Measurements from ENCODE around the gene CDKN2C. TPM values are rescaled to one million over a fixed set of nuclear protein-coding genes. Genes with fewer than 3 reads are reported as not detected.

The CDKN2C gene
- total RNA-seq, 1 experiment from 2014 or later: 49.2 TPM

DNA sequence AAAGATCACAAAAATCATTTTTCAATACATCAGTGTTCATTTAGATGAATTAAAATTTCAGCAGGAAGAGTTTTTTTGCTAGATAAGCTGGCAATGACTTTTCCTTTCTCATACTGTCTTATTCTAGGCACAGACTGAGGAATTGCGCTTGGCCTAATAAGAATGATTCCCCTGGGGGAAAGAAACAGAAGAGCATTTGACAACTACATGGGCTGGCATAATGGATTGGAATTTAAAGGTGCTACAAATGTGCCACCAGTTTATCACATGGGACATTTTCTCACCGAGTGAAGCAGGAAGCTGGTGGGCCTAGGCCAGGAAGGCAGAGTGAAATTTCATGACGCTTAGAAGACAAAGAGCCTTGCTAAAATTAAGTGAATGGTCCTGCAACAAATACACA, 39.3 kb downstream of the CDKN2C start:
- no peak for TF ChIP-seq EZH2 (IDR thresholded peaks at IDR 0.05; ENCODE audit: low read length, unreplicated experiment)
- no peak overlapping the region for H3K4me3 ChIP-seq (ENCODE audit: low read length)
- no peak overlapping the region for H3K4me2 ChIP-seq (ENCODE audit: low read length)
- H2AFZ ChIP-seq (ENCODE audit: low read length): no peak overlapping the region
- no peaks in the 10 kb centered on the region for H3K9me2 ChIP-seq (replicated peaks; ENCODE audit: low read length)
- no peak overlapping the region for H3K27ac ChIP-seq (ENCODE audit: low read length)
- H4K20me1 ChIP-seq (ENCODE audit: low read length): no peaks in the 10 kb centered on the region
- no peaks in the 10 kb centered on the region for H3K9me3 ChIP-seq (ENCODE audit: low read length)
- DNase-seq (no peak), ATAC-seq (no peak)
- H3K4me1 ChIP-seq (ENCODE audit: insufficient read depth, low read length): no peaks in the 10 kb centered on the region
- no peaks in the 10 kb centered on the region for H3F3A ChIP-seq (ENCODE audit: low read length, unreplicated experiment)
- H3K9ac ChIP-seq (ENCODE audit: low read length): no peak overlapping the region
- no TSS peak for BruUV-seq (replicated peaks)
- no peaks in the 10 kb centered on the region for H3K36me3 ChIP-seq (ENCODE audit: low read depth, low read length)
- ChIA-PET CTCF (no interaction called here), POLR2A (ENCODE audit: unreplicated experiment) (no interaction called here)
- no peaks in the 10 kb centered on the region for H3K27me3 ChIP-seq (ENCODE audit: low read length)
- H3K79me2 ChIP-seq (ENCODE audit: low read length): no peaks in the 10 kb centered on the region
- intact Hi-C loops (cut with micrococcal nuclease): no loop called here

DNA sequence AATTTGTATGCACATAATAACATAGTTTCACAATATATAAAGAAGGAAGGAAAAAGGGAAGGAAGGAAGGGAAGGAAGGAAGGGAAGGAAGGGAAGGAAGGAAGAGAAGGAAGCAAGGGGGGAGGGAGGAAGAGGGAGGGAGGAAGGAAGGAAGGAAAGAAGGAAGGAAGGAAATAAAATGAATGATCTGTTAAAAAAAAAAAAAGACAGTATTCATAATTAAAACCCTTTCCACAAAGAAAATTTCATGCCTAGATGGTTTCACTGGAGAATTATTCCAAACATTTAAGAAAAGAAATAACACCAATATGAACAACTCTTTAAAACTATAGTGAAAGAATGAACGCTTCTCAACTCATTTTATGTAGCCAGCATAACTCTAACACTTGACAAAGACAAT, 44.8 kb downstream of the CDKN2C start:
- TF ChIP-seq EZH2 (IDR thresholded peaks at IDR 0.05; ENCODE audit: low read length, unreplicated experiment): no peak
- no peak for TF ChIP-seq EZH2phosphoT487 (IDR thresholded peaks at IDR 0.05; ENCODE audit: borderline replicate concordance, low read length)
- TF ChIP-seq, protein P1, sequence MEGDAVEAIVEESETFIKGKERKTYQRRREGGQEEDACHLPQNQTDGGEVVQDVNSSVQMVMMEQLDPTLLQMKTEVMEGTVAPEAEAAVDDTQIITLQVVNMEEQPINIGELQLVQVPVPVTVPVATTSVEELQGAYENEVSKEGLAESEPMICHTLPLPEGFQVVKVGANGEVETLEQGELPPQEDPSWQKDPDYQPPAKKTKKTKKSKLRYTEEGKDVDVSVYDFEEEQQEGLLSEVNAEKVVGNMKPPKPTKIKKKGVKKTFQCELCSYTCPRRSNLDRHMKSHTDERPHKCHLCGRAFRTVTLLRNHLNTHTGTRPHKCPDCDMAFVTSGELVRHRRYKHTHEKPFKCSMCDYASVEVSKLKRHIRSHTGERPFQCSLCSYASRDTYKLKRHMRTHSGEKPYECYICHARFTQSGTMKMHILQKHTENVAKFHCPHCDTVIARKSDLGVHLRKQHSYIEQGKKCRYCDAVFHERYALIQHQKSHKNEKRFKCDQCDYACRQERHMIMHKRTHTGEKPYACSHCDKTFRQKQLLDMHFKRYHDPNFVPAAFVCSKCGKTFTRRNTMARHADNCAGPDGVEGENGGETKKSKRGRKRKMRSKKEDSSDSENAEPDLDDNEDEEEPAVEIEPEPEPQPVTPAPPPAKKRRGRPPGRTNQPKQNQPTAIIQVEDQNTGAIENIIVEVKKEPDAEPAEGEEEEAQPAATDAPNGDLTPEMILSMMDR (conservative IDR thresholded peaks at IDR 0.05; ENCODE audit: low read depth, low read length): no peak
- Histone ChIP-seq H3K27ac (ENCODE audit: low read length) (no peak overlapping the region), H3K27me3 (ENCODE audit: low read length) (no peaks in the 10 kb centered on the region), H3K9ac (ENCODE audit: low read length) (no peak overlapping the region), H4K20me1 (ENCODE audit: low read length) (no peaks in the 10 kb centered on the region), H3K79me2 (ENCODE audit: low read length) (no peaks in the 10 kb centered on the region), H3K4me1 (ENCODE audit: insufficient read depth, low read length) (no peaks in the 10 kb centered on the region), H3K4me3 (ENCODE audit: low read length) (no peak overlapping the region), H3F3A (ENCODE audit: low read length, unreplicated experiment) (no peaks in the 10 kb centered on the region), H3K36me3 (ENCODE audit: low read depth, low read length) (no peaks in the 10 kb centered on the region), H3K9me3 (ENCODE audit: low read length) (no peaks in the 10 kb centered on the region), H2AFZ (ENCODE audit: low read length) (no peak overlapping the region), H3K4me2 (ENCODE audit: low read length) (no peak overlapping the region), H3K9me2 (replicated peaks; ENCODE audit: low read length) (no peaks in the 10 kb centered on the region)
- intact Hi-C loops (cut with micrococcal nuclease): no loop called here
- DNase-seq: no peak
- CTCF ChIA-PET: no interaction called here
- POLR2A ChIA-PET (ENCODE audit: unreplicated experiment): no interaction called here
- BruUV-seq (replicated peaks): no TSS peak
- ATAC-seq: no peak

DNA sequence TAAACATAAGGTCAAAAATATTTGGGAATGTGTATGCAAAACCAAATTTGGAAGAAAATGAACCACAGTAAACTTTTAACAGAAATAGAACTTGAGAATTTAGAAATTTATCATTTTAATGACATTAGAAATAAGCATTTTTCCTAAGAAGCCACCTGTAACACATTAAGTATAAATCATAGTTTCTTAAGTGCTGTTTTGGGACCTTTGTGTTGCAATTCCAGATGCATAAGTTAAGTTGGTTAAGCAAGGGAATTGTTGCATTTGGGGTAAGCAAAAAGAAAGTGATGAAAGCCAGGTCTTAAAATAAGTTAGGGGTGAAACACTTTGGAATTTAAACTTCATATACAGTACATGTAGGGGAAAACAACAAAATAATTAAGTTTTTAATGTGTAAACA, 49.8 kb downstream of the CDKN2C start:
- TF ChIP-seq, protein P1 (conservative IDR thresholded peaks at IDR 0.05; ENCODE audit: low read depth, low read length): no peak
- no peak for TF ChIP-seq EZH2phosphoT487 (IDR thresholded peaks at IDR 0.05; ENCODE audit: borderline replicate concordance, low read length)
- TF ChIP-seq EZH2 (IDR thresholded peaks at IDR 0.05; ENCODE audit: low read length, unreplicated experiment): no peak
- Histone ChIP-seq H3K4me1 (ENCODE audit: insufficient read depth, low read length) (no peaks in the 10 kb centered on the region), H3K9me2 (replicated peaks; ENCODE audit: low read length) (no peaks in the 10 kb centered on the region), H3K4me2 (ENCODE audit: low read length) (no peak overlapping the region), H3F3A (ENCODE audit: low read length, unreplicated experiment) (no peaks in the 10 kb centered on the region), H3K36me3 (ENCODE audit: low read depth, low read length) (no peaks in the 10 kb centered on the region), H2AFZ (ENCODE audit: low read length) (no peak overlapping the region), H4K20me1 (ENCODE audit: low read length) (no peaks in the 10 kb centered on the region), H3K27me3 (ENCODE audit: low read length) (no peaks in the 10 kb centered on the region), H3K79me2 (ENCODE audit: low read length) (no peaks in the 10 kb centered on the region), H3K27ac (ENCODE audit: low read length) (no peak overlapping the region), H3K4me3 (ENCODE audit: low read length) (no peak overlapping the region), H3K9me3 (ENCODE audit: low read length) (no peaks in the 10 kb centered on the region), H3K9ac (ENCODE audit: low read length) (no peak overlapping the region)
- ATAC-seq (no peak), DNase-seq (no peak)
- intact Hi-C loops (cut with micrococcal nuclease): no loop called here
- no TSS peak for BruUV-seq (replicated peaks)
- CTCF ChIA-PET: no interaction called here
- POLR2A ChIA-PET (ENCODE audit: unreplicated experiment): no interaction called here

Other genes with a start within 250 kb of the CDKN2C start
- gene FAF1, start 10.0 kb upstream of the CDKN2C start, total RNA-seq (2014; rRNA removed): 12.7 and 14.7 TPM in 2 replicates
- gene C1orf185, start 132.0 kb downstream of the CDKN2C start, total RNA-seq (2014; rRNA removed): not detected in 2 replicates